Large intestine (tissue), 3 donors: ENCODE data around the gene MTREX. TPM values are rescaled to one million over a fixed set of nuclear protein-coding genes. Genes with fewer than 3 reads are reported as not detected.

Source experiments
- DNase-seq, 2 donors: peaks; one replicate each; pipeline versions ENCODE4 v3.0.0 to v3.0.0-alpha.2; 2013
- H3K27ac ChIP-seq: one replicate; pipeline ENCODE4 v1.5.1; 2013; ENCODE audit warnings: low read length
- H3K27me3 ChIP-seq: 2 replicates; pipeline ENCODE4 v1.6.1; 2013; ENCODE audit warnings: low read length; ENCODE audit not compliant: control insufficient read depth, insufficient read depth
- H3K36me3 ChIP-seq: 2 replicates; pipeline ENCODE4 v1.6.1; 2013; ENCODE audit warnings: low read length; ENCODE audit not compliant: control insufficient read depth, insufficient read depth
- H3K4me1 ChIP-seq: one replicate; pipeline ENCODE4 v1.6.1; 2013; ENCODE audit warnings: low read length; ENCODE audit not compliant: control insufficient read depth, insufficient read depth
- H3K4me3 ChIP-seq: one replicate; pipeline ENCODE4 v1.5.1; 2013; ENCODE audit warnings: low read length
- H3K9me3 ChIP-seq: one replicate; pipeline ENCODE4 v1.6.1; 2013; ENCODE audit warnings: mild to moderate bottlenecking, low read depth, low read length, moderate library complexity; ENCODE audit not compliant: control insufficient read depth
- WGBS: methylation state at CpG from one replicate; pipeline ENCODE4 v1.1.5; 2013; ENCODE audit warnings: low lambda C conversion rate; ENCODE audit not compliant: insufficient coverage; 5-methylcytosine and 5-hydroxymethylcytosine counted together
- polyA plus RNA-seq: library from polyadenylated mRNA; unstranded; fragments of 120-200 nt; gene quantifications from one replicate; pipeline ENCODE4 v1.2.1, GENCODE V29; 2013

MTREX gene
- polyA plus RNA-seq, 1 donor = 64.7 TPM

DNA sequence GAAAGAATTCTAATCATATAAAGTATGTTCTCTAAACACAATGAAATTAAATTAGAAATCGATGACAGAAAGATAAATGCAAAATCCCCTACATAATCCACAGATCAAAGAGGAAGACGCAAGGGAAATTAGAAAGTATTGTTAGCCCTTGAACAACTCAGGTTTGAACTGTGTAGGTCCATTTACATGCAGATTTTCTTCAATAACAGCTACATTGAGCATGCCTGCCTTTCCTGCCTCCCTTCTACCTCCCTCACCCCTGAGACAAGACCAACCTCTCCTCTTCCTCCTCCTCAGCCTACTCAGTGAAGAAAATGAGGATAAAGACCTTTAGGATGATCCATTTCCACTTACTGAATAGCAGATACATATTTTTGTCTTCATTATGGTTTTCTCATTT, 151.8 kb downstream of the MTREX start:
- no peak overlapping the region for H3K27ac ChIP-seq
- peaks cover 17% of the 10 kb centered on the region for H3K36me3 ChIP-seq
- no peaks in the 10 kb centered on the region for H3K27me3 ChIP-seq
- no peaks in the 10 kb centered on the region for H3K4me1 ChIP-seq
- no peak for DNase-seq
- no peaks in the 10 kb centered on the region for H3K9me3 ChIP-seq
- WGBS = no CpG with 5 or more reads among the region's 2 CpGs
- no peak overlapping the region for H3K4me3 ChIP-seq

DNA sequence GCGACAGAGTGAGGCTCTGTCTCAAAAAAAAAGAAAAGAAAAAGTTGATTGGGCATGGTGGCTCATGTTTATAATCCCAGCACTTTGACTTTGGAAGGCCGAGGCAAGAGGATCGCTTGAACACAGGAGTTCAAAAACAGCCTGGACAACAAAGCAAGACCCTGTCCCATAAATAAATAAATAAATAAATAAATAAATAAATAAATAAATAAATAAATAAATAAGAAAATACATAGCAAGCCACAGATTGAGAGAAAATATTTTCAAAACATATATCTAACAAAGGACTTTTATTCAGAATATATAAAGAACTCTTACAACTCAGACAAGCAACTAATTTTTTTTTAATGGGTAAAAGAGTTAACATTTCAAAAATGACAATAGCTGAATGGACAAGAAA, 155.8 kb downstream of the MTREX start:
- Histone ChIP-seq H3K27ac (no peak overlapping the region), H3K9me3 (no peaks in the 10 kb centered on the region), H3K4me1 (no peaks in the 10 kb centered on the region), H3K4me3 (no peak overlapping the region), H3K27me3 (no peaks in the 10 kb centered on the region), H3K36me3 (peaks cover 20% of the 10 kb centered on the region)
- DNase-seq = no peak
- WGBS = 100% methylated on average over 2 of the region's 3 CpGs

DNA sequence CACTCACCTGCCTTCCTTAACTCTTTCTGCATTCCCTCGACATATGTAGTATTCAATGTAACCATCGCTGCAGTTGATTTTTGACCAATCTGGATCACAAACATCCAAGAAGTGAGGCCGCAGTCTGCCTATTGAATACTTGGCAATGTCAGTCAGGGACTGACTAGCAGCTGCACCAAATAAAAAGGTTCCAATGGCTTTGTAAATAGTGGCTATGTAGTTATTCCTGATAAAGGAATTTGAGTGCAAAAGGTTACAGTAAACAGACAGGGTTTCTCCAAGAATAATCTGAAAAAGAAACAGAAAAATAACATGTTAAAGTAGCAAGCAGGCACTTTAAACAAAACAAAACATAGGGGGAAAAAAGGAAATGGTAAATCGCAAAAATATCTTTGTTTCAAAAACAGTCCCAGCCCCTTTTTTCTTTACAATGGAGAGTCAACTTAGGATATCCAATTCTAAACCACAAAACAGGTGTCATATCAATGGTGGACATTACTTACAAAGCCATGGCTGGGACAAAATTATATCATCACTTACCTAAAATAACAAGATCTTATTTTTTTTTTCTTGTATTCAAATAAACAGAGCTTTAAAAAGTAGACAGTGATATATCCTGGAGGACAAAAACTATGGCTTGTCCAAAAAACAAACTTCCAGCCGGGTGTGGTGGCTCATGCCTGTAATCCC, 160.2 kb downstream of the MTREX start:
- DNase-seq = peak in 1 of 2 donors; percentile 37
- WGBS = 100% methylated on average over 1 of the region's 5 CpGs
- H3K27me3 ChIP-seq = no peaks in the 10 kb centered on the region
- H3K9me3 ChIP-seq = no peaks in the 10 kb centered on the region
- peak overlapping the region; percentile 2 for H3K27ac ChIP-seq
- H3K4me3 ChIP-seq = no peak overlapping the region
- no peaks in the 10 kb centered on the region for H3K4me1 ChIP-seq
- peaks cover 18% of the 10 kb centered on the region for H3K36me3 ChIP-seq

DNA sequence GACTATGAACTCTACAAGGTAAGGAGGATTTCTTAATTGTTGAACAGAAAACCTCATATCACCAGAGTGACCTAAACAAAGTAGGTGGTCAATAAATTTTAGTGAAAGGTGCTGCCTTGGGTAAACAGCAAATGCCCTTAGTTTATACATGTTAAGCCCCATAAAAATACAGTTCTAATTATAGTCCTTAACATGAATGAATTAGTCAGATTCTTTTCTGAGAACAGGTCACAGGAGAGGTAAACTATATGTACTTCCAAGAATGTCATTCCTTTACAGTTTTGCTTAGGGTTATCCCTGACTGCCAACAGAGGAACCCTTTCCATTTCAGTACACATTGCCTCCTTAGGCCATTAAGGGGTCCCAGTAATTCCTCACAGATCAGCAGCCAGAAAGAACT, 162.1 kb downstream of the MTREX start:
- DNase-seq = no peak
- H3K9me3 ChIP-seq = no peaks in the 10 kb centered on the region
- peaks cover 12% of the 10 kb centered on the region for H3K36me3 ChIP-seq
- no peaks in the 10 kb centered on the region for H3K4me1 ChIP-seq
- H3K27me3 ChIP-seq = no peaks in the 10 kb centered on the region
- no peak overlapping the region for H3K27ac ChIP-seq
- H3K4me3 ChIP-seq = no peak overlapping the region

DNA sequence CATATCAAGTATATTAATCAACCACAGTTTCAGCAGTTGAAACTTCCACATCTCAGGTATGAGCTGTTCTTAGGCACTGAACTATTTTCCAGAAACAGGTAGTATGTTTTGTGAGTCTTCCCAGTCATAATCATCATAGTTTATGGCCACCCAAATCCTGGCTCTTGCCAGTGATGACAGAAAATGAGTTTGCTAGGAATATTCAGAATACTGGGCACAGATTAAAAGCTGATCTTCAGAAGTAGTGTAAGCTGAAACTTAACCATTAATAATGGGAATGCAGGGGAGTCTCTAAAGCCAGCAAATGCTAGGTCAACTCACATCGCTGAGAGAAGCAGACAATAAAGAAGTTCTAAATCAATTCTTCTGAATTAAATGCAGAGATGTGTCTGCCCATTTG, 162.5 kb downstream of the MTREX start:
- WGBS = no CpG with 5 or more reads among the region's 1 CpG
- no peak overlapping the region for H3K27ac ChIP-seq
- H3K4me1 ChIP-seq = no peaks in the 10 kb centered on the region

DNA sequence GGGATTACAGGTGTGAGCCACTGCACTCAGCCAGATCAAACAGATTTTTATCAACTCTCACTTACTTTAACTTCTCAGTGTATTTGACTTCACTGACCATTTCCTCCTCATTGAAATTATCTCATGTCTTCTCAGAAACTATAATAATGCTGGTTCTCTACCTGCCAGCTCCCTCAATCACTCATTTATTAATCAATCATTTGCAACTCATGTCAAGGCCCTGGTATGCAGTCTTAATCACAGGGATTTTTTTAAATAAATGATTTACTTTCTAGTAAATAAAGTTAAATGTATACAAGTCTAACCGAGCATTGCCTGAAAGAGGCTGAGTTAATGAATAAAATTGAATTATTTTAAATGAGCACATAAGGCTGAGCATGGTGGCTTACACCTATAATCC, 163.7 kb downstream of the MTREX start:
- no peak for DNase-seq
- Histone ChIP-seq H3K9me3 (no peaks in the 10 kb centered on the region), H3K4me3 (no peak overlapping the region), H3K27ac (no peak overlapping the region), H3K4me1 (no peaks in the 10 kb centered on the region), H3K36me3 (peaks cover 6% of the 10 kb centered on the region), H3K27me3 (no peaks in the 10 kb centered on the region)
- 83% methylated on average over 1 of the region's 1 CpG for WGBS

More for the DNA sequence above, 162.5 kb downstream of the MTREX start:
- Histone ChIP-seq H3K4me3 (no peak overlapping the region), H3K36me3 (peaks cover 12% of the 10 kb centered on the region), H3K27me3 (no peaks in the 10 kb centered on the region), H3K9me3 (no peaks in the 10 kb centered on the region)
- no peak for DNase-seq

DNA sequence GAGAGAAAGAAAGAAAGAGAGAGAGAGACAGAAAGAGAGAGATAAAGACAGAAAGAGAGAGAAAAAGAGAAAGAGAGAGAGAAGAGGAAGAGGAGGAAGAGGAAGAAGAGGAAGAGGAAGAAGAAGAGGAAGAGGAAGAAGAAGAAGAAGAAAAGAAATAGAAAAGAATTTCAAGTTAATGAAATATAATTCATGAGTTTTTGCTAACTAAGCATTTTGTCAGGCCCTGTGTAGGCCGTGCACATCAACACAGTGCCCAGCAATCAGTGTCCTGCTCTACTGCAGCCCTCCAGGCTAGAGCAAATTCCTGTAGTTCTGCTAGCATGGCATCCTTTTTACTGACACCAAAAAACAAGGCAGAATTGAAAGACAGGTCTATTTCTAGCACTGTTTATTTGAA, 164.9 kb downstream of the MTREX start:
- Histone ChIP-seq H3K4me1 (no peaks in the 10 kb centered on the region), H3K27ac (no peak overlapping the region), H3K27me3 (no peaks in the 10 kb centered on the region), H3K9me3 (no peaks in the 10 kb centered on the region), H3K4me3 (no peak overlapping the region), H3K36me3 (peaks cover 6% of the 10 kb centered on the region)
- WGBS = no CpG with 5 or more reads among the region's 1 CpG
- DNase-seq = no peak

Other genes with a start within 250 kb of the MTREX start
- gene GZMA, start 205.3 kb upstream of the MTREX start, polyA plus RNA-seq = 14.9 TPM
- gene GPX8, start 147.8 kb upstream of the MTREX start, polyA plus RNA-seq = 19.7 TPM
- 0.15 TPM for gene CDC20B, start 134.8 kb upstream of the MTREX start, polyA plus RNA-seq
- gene MCIDAS, start 80.7 kb upstream of the MTREX start, polyA plus RNA-seq = not detected
- not detected for gene CCNO, start 74.4 kb upstream of the MTREX start, polyA plus RNA-seq
- gene DHX29, start 295 bp upstream of the MTREX start, polyA plus RNA-seq = 28.3 TPM
- gene PLPP1, start 227.0 kb downstream of the MTREX start, polyA plus RNA-seq = 54.7 TPM